ENCODE results near the gene OR5A1. TPM values are rescaled to one million over a fixed set of nuclear protein-coding genes. Genes with fewer than 3 reads are reported as not detected.

OR5A1 gene
- total RNA-seq: not detected

DNA sequence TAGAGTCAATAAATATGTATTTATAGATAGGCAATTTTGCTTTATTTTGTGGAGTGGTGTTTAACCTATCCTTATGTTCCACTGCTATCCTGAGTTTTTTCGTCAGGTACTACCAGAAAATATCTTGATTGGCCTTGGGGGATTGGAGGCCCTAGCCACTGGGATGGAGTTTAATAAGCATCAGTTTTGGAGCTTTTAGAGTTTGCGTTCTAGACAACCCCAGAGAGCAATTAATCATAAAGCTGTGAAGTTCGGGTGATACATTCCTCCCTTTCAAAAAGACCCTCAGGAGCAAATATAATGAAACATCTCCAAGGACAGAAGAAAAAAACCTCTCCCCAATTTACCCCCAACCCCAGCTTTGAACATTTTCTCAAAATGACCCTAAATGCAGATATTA is at the start of gene OR5A1:
OR5A1 (plus strand) TSS at position 301 of the 400 bp plus-strand sequence. CDS start 6,700 bp downstream, outside the sequence.
- no peak for ATAC-seq
- H3K27ac Mint-ChIP-seq: no peak within 1 kb of the TSS
- H3K9me3 Mint-ChIP-seq (ENCODE audit: low read depth): no peaks in the 10 kb centered on the region
- ChIA-PET CTCF (interaction anchor here (0.6 to 2.6 kb wide), 3 partner anchors 18 to 265 kb away, joined by 3 to 7 read pairs (median 5); partner anchors contain the start of gene DTX4), POLR2A (no interaction called here)
- no peak for DNase-seq
- peaks cover 4% of the 10 kb centered on the region for H3K27me3 Mint-ChIP-seq
- H3K36me3 Mint-ChIP-seq (ENCODE audit: low read depth): no peaks in the 10 kb centered on the region
- no peak within 1 kb of the TSS for H3K4me3 Mint-ChIP-seq
- intact Hi-C loops (cut with DNase I, micrococcal nuclease): no loop called here
- no peaks in the 10 kb centered on the region for H3K4me1 Mint-ChIP-seq

DNA sequence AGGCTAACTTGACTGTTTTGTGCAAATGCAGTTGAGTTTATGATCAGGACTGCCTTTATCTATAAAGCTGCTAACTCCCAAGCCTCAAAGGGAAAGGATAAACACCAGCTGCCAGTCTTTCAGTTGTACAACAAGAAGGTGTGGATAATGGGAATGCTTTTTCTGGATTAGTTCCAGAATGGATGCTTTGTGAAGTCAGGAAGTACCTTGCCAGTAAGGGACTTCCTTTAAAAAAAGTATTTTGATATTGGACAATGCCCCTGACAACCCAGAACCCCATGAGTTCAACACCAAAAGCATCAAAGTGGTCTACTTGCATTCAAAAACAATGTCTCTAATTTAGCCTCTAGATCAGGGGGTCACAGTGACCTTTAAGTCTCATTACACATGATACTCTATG is 42.1 kb upstream of the OR5A1 start:
- Mint-ChIP-seq H3K4me3 (no peak overlapping the region), H3K4me1 (no peaks in the 10 kb centered on the region), H3K9me3 (ENCODE audit: low read depth) (no peaks in the 10 kb centered on the region), H3K27ac (no peak overlapping the region), H3K36me3 (ENCODE audit: low read depth) (no peaks in the 10 kb centered on the region), H3K27me3 (peaks cover 1% of the 10 kb centered on the region)
- ChIA-PET POLR2A (no interaction called here), CTCF (no interaction called here)
- DNase-seq: no peak
- ATAC-seq: no peak
- intact Hi-C loops (cut with DNase I, micrococcal nuclease): no loop called here

DNA sequence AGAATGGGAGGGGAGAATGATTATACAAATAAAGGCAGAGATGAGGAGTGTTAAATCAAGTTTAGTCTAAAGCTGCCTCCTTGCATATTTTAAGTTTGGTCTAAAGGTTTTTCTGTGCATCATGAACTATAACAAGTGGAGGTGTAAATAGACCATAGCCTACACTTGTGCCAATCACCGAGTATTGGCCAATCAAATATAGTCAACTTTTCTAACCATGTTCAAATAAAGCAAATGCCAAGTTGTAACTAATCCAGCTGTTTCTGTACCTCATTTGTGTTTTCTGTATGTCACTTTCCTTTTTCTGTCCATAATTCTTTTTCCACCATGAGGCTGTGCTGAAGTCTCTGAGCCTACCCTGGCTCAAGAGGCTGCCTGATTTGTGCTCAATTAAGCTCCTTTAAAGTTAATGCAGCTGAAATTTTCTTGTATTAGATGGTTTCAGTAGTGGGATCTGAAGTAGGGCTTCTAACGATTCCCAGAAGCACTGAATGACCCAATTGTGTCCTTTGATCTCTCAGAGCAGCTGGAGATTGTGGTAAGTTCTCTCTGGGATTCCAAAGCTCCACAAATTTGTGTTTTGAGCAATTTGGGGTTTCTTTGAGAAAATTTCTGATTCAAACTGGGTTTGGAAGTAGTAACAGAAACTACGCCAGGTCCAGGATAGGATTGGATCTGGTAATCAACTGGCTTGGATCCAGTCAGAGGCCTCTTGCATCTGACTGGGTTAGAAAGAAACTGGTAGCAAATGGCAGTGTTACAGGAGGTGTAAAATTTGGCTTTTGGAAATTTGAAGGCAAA is 35.6 kb upstream of the OR5A1 start:
- Mint-ChIP-seq H3K36me3 (ENCODE audit: low read depth) (no peaks in the 10 kb centered on the region), H3K27ac (no peak overlapping the region), H3K4me1 (no peaks in the 10 kb centered on the region), H3K27me3 (peaks cover 4% of the 10 kb centered on the region), H3K9me3 (ENCODE audit: low read depth) (peaks cover 5% of the 10 kb centered on the region), H3K4me3 (no peak overlapping the region)
- ATAC-seq (no peak), DNase-seq (no peak)
- CTCF ChIA-PET: interaction anchor here (0.9 to 1.0 kb wide), 2 partner anchors 37 to 39 kb away, joined by 3 to 4 read pairs; no protein-coding TSS in a partner anchor
- intact Hi-C loops (cut with DNase I, micrococcal nuclease): no loop called here
- POLR2A ChIA-PET: no interaction called here

DNA sequence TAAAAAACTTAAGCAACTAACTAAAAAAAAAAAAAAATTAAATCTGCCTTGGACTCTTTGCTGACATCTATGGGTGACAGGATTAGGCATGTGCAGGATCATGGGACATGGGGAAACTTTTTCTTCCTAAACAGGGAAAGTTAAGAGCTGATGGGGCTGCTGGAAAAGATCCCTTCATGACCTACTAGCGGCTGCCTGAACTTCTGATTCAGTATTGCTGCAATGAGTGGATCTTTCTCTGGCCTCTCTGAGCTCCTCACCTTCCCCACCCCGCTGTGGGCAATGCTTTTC is 35.1 kb upstream of the OR5A1 start:
- no peak for DNase-seq
- Mint-ChIP-seq H3K36me3 (ENCODE audit: low read depth) (no peaks in the 10 kb centered on the region), H3K4me3 (no peak overlapping the region), H3K4me1 (no peaks in the 10 kb centered on the region), H3K27me3 (peaks cover 4% of the 10 kb centered on the region), H3K9me3 (ENCODE audit: low read depth) (peaks cover 5% of the 10 kb centered on the region), H3K27ac (no peak overlapping the region)
- no peak for ATAC-seq
- CTCF ChIA-PET: interaction anchor here (1.5 kb wide), 1 partner anchor 11 kb away, joined by 5 read pairs; no protein-coding TSS in a partner anchor
- POLR2A ChIA-PET: no interaction called here
- intact Hi-C loops (cut with DNase I, micrococcal nuclease): no loop called here

DNA sequence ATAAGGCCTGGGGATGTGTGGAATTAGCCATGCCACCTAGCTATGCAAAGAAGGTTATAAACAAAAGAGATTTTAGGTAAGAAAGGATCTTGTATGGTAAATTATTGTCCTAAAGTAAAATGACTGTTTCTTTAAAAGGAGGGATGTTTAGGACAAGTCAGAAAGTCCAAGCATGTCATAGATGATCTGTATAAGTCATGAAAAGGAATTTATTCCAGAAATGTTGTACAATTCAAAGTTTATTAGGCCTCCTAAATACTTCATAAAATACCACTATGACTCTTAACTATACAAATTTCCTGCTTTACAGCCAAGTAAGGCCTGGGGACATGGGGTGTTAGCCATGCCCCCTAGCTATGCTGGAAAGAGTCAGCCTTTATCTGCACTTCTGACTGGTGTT is 32.7 kb upstream of the OR5A1 start:
- Mint-ChIP-seq H3K27ac (no peak overlapping the region), H3K9me3 (ENCODE audit: low read depth) (peaks cover 5% of the 10 kb centered on the region), H3K4me1 (no peaks in the 10 kb centered on the region), H3K36me3 (ENCODE audit: low read depth) (no peaks in the 10 kb centered on the region), H3K27me3 (peaks cover 4% of the 10 kb centered on the region), H3K4me3 (no peak overlapping the region)
- intact Hi-C loops (cut with DNase I, micrococcal nuclease): no loop called here
- CTCF ChIA-PET: no interaction called here
- POLR2A ChIA-PET: no interaction called here
- ATAC-seq (no peak), DNase-seq (no peak)

DNA sequence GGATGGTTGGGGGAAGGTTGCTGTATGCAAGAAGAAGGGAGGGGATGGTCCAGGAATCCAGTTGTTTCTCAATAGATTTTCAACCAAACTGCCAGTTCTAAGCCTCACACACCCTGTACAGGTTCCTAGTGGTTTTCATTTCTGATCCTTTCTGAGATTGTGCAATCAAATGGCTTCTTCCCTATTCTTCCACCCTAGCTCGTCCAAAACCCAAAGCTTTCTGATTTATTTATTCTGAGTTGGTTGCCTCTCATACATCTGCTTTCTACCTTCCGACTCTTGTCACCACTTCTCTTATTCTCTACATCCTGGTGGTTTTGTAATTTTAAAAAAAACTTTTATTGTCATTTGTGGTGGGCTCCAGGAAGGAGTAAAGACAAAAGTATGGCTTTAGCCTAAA is 22.6 kb upstream of the OR5A1 start:
- Mint-ChIP-seq H3K4me1 (peaks cover 8% of the 10 kb centered on the region), H3K9me3 (ENCODE audit: low read depth) (peaks cover 4% of the 10 kb centered on the region), H3K4me3 (no peak overlapping the region), H3K27ac (no peak overlapping the region), H3K27me3 (peaks cover 16% of the 10 kb centered on the region), H3K36me3 (ENCODE audit: low read depth) (no peaks in the 10 kb centered on the region)
- POLR2A ChIA-PET: no interaction called here
- CTCF ChIA-PET: interaction anchor here (0.7 kb wide), 1 partner anchor 355 kb away, joined by 3 read pairs; no protein-coding TSS in a partner anchor
- no peak for DNase-seq
- intact Hi-C loops (cut with DNase I, micrococcal nuclease): no loop called here
- no peak for ATAC-seq

DNA sequence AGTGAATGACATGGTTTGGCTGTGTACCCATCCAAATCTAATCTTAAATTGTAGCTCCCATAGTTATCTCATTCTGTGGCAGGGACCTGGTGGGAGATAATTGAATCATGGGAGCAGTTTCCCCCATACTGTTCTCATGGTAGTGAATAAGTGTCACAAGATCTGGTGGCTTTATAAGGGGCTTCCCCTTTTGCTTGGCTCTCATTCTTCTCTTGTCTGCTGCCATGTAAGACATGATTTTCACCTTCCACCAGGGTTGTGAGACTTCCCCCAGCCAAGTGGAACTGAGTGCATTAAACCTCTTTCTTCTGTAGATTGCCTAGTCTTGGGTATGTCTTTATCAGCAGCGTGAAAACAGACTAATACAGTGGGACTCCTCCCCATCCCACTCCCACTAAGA is 21.2 kb upstream of the OR5A1 start:
- H3K36me3 Mint-ChIP-seq (ENCODE audit: low read depth): no peaks in the 10 kb centered on the region
- CTCF ChIA-PET: interaction anchor here (0.8 to 1.4 kb wide), 3 partner anchors 16 to 129 kb away, joined by 3 to 5 read pairs (median 4); no protein-coding TSS in a partner anchor
- ATAC-seq (no peak), DNase-seq (no peak)
- H3K9me3 Mint-ChIP-seq (ENCODE audit: low read depth): peaks cover 3% of the 10 kb centered on the region
- intact Hi-C loops (cut with DNase I, micrococcal nuclease): loop anchor here in 1 of 2 experiments (5.0 kb wide), 1 partner anchor 48 kb away; no protein-coding TSS in a partner anchor
- peaks cover 8% of the 10 kb centered on the region for H3K4me1 Mint-ChIP-seq
- POLR2A ChIA-PET: no interaction called here
- H3K27me3 Mint-ChIP-seq: peaks cover 18% of the 10 kb centered on the region
- no peak overlapping the region for H3K27ac Mint-ChIP-seq
- H3K4me3 Mint-ChIP-seq: no peak overlapping the region

DNA sequence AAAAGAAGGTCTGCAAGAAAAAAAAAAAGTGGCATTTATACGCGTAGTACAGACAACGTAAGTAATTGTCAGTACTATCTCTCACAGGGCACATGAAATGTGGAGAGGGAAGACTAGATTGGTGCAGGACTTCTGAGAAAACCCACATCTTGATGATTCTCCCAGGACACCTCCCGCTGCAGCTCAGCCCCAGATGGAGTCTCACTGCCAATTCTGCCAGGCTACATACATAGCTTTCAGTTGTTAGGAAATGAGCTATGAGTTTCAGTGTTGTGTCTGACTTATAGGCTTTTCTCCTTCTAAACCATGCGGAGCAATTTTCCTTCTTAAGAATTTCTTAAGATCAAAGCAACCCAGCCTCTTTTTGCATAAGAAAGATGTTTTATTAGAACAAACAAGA is 19.7 kb upstream of the OR5A1 start:
- Mint-ChIP-seq H3K36me3 (ENCODE audit: low read depth) (no peaks in the 10 kb centered on the region), H3K4me3 (no peak overlapping the region), H3K9me3 (ENCODE audit: low read depth) (no peaks in the 10 kb centered on the region), H3K4me1 (peaks cover 8% of the 10 kb centered on the region), H3K27ac (no peak overlapping the region), H3K27me3 (peaks cover 18% of the 10 kb centered on the region)
- DNase-seq: no peak
- CTCF ChIA-PET: no interaction called here
- ATAC-seq: no peak
- POLR2A ChIA-PET: no interaction called here
- intact Hi-C loops (cut with DNase I, micrococcal nuclease): loop anchor here in 1 of 2 experiments (5.0 kb wide), 1 partner anchor 49 kb away; no protein-coding TSS in a partner anchor

DNA sequence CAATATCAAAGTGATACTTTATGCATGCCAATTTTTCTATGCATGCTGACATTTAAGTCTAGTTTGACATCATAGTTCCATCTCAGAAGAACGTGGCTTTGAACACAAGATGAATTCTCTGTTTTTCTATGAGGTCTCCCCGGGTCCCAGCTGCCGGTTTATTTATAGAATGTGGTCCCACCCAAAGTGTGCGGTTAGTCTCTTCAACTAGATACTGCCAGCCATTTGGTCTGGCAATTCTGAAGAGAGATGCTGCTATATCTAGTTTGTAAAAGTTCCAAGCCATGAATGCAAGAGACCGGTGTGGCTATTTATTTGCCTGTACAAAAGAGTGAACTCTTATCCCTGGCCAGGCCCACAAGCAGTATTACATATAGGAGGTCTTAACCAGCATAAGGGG is 19.2 kb upstream of the OR5A1 start:
- intact Hi-C loops (cut with DNase I, micrococcal nuclease): loop anchor here in 1 of 2 experiments (5.0 kb wide), 1 partner anchor 50 kb away; no protein-coding TSS in a partner anchor
- no peaks in the 10 kb centered on the region for H3K9me3 Mint-ChIP-seq (ENCODE audit: low read depth)
- CTCF ChIA-PET: interaction anchor here (1.0 to 2.1 kb wide), 3 partner anchors 12 to 20 kb away, joined by 3 to 9 read pairs (median 7); partner anchors contain the start of gene OR5A1

DNA sequence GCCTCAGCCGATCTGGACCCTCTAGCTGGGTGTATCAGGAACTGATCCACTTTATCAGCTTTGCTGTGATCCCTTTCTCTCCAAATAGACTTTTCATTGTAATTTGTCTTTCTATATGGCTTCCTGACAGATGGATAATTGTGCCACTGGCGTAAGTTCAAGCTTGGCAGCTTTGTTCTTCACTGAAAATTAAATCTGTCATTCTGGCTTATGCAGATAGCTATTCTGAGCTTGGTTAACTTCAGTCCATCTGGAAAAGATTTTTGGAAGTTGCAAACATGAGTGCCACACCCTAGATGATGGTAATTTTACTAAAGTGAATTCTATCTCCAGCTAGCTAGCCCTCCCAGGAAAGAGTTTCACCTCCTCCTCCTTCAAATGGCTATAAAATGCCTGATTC is 18.1 kb upstream of the OR5A1 start:
- peaks cover 8% of the 10 kb centered on the region for H3K4me1 Mint-ChIP-seq
- intact Hi-C loops (cut with DNase I, micrococcal nuclease): loop anchor here in 1 of 2 experiments (5.0 kb wide), 1 partner anchor 51 kb away; no protein-coding TSS in a partner anchor
- H3K27ac Mint-ChIP-seq: no peak overlapping the region

More for the DNA sequence above, 19.2 kb upstream of the OR5A1 start:
- Mint-ChIP-seq H3K27ac (no peak overlapping the region), H3K4me3 (no peak overlapping the region), H3K36me3 (ENCODE audit: low read depth) (no peaks in the 10 kb centered on the region), H3K4me1 (peaks cover 8% of the 10 kb centered on the region), H3K27me3 (peaks cover 18% of the 10 kb centered on the region)
- no peak for DNase-seq
- no peak for ATAC-seq
- POLR2A ChIA-PET: no interaction called here

DNA sequence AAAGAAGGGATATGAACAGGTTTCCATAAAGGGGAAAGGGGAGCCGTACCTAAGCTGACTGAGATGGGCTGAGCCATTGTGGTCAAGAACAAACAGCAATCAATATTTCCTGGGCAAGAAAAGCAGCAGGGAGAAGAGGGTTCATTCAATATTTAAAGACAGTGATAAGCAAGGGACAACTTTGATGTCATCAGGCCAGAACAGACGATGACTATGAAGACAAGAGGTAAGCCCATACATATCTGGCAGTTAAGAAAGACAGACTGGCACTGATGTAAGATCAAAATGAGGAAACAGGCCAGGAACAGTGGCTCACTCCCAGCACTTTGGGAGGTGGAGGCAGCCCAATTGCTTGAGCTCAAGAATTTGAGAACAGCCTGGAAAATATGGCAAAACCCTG is 12.4 kb upstream of the OR5A1 start:
- Mint-ChIP-seq H3K27ac (no peak overlapping the region), H3K4me1 (no peaks in the 10 kb centered on the region), H3K36me3 (ENCODE audit: low read depth) (no peaks in the 10 kb centered on the region), H3K9me3 (ENCODE audit: low read depth) (no peaks in the 10 kb centered on the region), H3K27me3 (peaks cover under 1% of the 10 kb centered on the region), H3K4me3 (no peak overlapping the region)
- ChIA-PET CTCF (no interaction called here), POLR2A (no interaction called here)
- ATAC-seq (no peak), DNase-seq (no peak)
- intact Hi-C loops (cut with DNase I, micrococcal nuclease): no loop called here

More for the DNA sequence above, 18.1 kb upstream of the OR5A1 start:
- no peak overlapping the region for H3K4me3 Mint-ChIP-seq
- no peaks in the 10 kb centered on the region for H3K9me3 Mint-ChIP-seq (ENCODE audit: low read depth)
- ChIA-PET POLR2A (no interaction called here), CTCF (interaction anchor here (1.6 to 2.1 kb wide), 2 partner anchors 11 to 17 kb away, joined by 7 to 9 read pairs; partner anchors contain the start of gene OR5A1)
- H3K36me3 Mint-ChIP-seq (ENCODE audit: low read depth): no peaks in the 10 kb centered on the region
- H3K27me3 Mint-ChIP-seq: peaks cover 16% of the 10 kb centered on the region
- ATAC-seq: no peak
- no peak for DNase-seq

DNA sequence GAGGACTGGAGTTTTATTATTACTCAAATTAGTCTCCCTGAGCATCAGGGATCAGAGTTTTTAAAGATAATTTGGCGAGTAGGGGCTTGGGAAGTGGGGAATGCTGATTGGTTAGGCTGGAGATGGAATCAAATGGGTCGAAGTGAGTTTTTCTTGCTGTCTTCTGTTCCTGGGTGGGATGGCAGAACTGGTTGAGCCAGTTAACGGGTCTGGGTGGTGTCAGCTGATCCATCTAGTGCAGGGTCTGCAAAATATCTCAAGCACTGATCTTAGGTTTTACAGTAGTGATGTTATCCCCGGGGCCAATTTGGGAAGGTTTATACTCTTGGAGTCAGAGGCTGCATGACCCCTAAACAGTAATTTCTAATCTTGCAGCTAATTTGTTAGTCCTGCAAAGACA is 11.1 kb upstream of the OR5A1 start:
- ATAC-seq (no peak), DNase-seq (no peak)
- Mint-ChIP-seq H3K9me3 (ENCODE audit: low read depth) (no peaks in the 10 kb centered on the region), H3K27me3 (peaks cover 2% of the 10 kb centered on the region), H3K4me3 (no peak overlapping the region), H3K27ac (no peak overlapping the region), H3K4me1 (no peaks in the 10 kb centered on the region), H3K36me3 (ENCODE audit: low read depth) (no peaks in the 10 kb centered on the region)
- POLR2A ChIA-PET: no interaction called here
- CTCF ChIA-PET: interaction anchor here (0.7 to 1.2 kb wide), 2 partner anchors 253 to 482 kb away, joined by 3 to 4 read pairs; partner anchors contain the start of gene DTX4
- intact Hi-C loops (cut with DNase I, micrococcal nuclease): no loop called here

All from activated CD4-positive, alpha-beta T cell treated with anti-CD3 and anti-CD28 coated beads for 36 hours (primary cell).